Putamen (tissue), 1 donor: ENCODE results near the gene RASSF4.
A peak's percentile ranks its signal among the peaks of the same experiment; 100 is the strongest.

ENCODE experiments used
- DNase-seq: peaks from one replicate; pipeline ENCODE4 v3.0.0-alpha.2; 2016; ENCODE audit warnings: low spot score

RASSF4 gene

GRCh38 chr10:44927352-44927751 is 32.2 kb upstream of the RASSF4 start:
- no peak for DNase-seq

- DNase-seq, result no peak
Measured at GRCh38 chr10:44928462-44928861, 31.1 kb upstream of the RASSF4 start.

- no peak for DNase-seq
Measured at GRCh38 chr10:44929356-44930255, 30.0 kb upstream of the RASSF4 start.

- no peak for DNase-seq
Measured at GRCh38 chr10:44930904-44931620, 28.5 kb upstream of the RASSF4 start.

GRCh38 chr10:44931621-44932516 is 27.7 kb upstream of the RASSF4 start:
- no peak for DNase-seq

- DNase-seq, result peak; percentile 79
Measured at GRCh38 chr10:44932517-44933450, 26.8 kb upstream of the RASSF4 start.

GRCh38 chr10:44933451-44934321 is 25.9 kb upstream of the RASSF4 start:
- no peak for DNase-seq

GRCh38 chr10:44934416-44935200 is 25.0 kb upstream of the RASSF4 start:
- DNase-seq, result no peak

- peak; percentile 83 for DNase-seq
Measured at GRCh38 chr10:44935201-44935965, 24.2 kb upstream of the RASSF4 start.

- DNase-seq, result no peak
Measured at GRCh38 chr10:44935966-44936295, 23.7 kb upstream of the RASSF4 start.

- no peak for DNase-seq
Measured at GRCh38 chr10:44936314-44936975, 23.2 kb upstream of the RASSF4 start.

GRCh38 chr10:44937196-44938005 is 22.2 kb upstream of the RASSF4 start:
- DNase-seq, result no peak

GRCh38 chr10:44938956-44939355 is 20.6 kb upstream of the RASSF4 start:
- DNase-seq, result no peak

- DNase-seq, result no peak
Measured at GRCh38 chr10:44939691-44940401, 19.8 kb upstream of the RASSF4 start.

- DNase-seq, result no peak
Measured at GRCh38 chr10:44944354-44944753, 15.2 kb upstream of the RASSF4 start.

- DNase-seq, result no peak
Measured at GRCh38 chr10:44946205-44946604, 13.4 kb upstream of the RASSF4 start.
